ENCODE data around the gene NDUFB6. TPM values are rescaled to one million over a fixed set of nuclear protein-coding genes. Genes with fewer than 3 reads are reported as not detected.
"Not testable (repeated sequence)": the region's sequence is repeated elsewhere in the genome, so short reads cannot be mapped to it uniquely, and the experiment has no call there.

The NDUFB6 gene
- total and polyA plus RNA-seq, 2 donors from 2014 or later = 47.6 to 132 TPM

- no peak for FAIRE-seq
- H3K27ac ChIP-seq (ENCODE audit: low read depth in 2 of 2, low read length in 2 of 2) = no peak overlapping the region
Observed at GRCh38 chr9:32603914-32604852, 31.2 kb upstream of the NDUFB6 start.

DNA sequence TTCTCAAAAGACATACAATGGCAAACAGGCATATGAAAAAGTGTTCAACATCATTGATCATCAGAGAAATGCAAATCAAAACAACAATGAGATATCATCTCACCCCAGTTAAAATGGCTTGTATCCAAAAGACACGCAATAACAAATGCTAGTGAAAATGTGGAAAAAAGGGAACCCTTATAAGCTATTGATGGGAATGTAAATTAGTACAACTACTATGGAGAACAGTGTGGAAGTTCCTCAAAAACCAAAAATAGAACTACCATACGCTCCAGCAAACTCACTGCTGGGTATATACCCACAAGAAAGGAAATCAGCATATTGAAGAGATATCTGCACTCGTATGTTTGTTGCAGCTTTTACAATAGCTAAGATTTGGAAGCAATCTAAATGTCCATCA lies 26.1 kb upstream of the NDUFB6 start:
- H3K27ac ChIP-seq (ENCODE audit: low read depth in 2 of 2, low read length in 2 of 2); H3K36me3 ChIP-seq (ENCODE audit: control insufficient read depth in 2 of 3, insufficient read depth in 3 of 3, low read length in 3 of 3); DNase-seq; H3K27me3 ChIP-seq (ENCODE audit: control insufficient read depth, insufficient read depth, low read length); H3K4me1 ChIP-seq (ENCODE audit: control insufficient read depth in 2 of 3, insufficient read depth in 2 of 3, low read depth in 1 of 3, low read length in 3 of 3); H3K9ac ChIP-seq (ENCODE audit: low read length in 3 of 3); H3K9me3 ChIP-seq (ENCODE audit: control insufficient read depth in 2 of 3, insufficient read depth in 1 of 3, low read length in 3 of 3); H3K4me3 ChIP-seq (ENCODE audit: low read length in 3 of 3); FAIRE-seq; intact Hi-C loops (cut with DNase I): not testable (repeated sequence)

More at GRCh38 chr9:32603914-32604852, 31.2 kb upstream of the NDUFB6 start:
- H3K36me3 ChIP-seq (ENCODE audit: control insufficient read depth in 2 of 3, insufficient read depth in 3 of 3, low read length in 3 of 3) = no peaks in the 10 kb centered on the region
- H3K4me1 ChIP-seq (ENCODE audit: control insufficient read depth in 2 of 3, insufficient read depth in 2 of 3, low read depth in 1 of 3, low read length in 3 of 3) = no peaks in the 10 kb centered on the region
- H3K9me3 ChIP-seq (ENCODE audit: control insufficient read depth in 2 of 3, insufficient read depth in 1 of 3, low read length in 3 of 3) = peaks cover 0 to 7% (median 0%) of the 10 kb centered on the region in 3 donors
- TF ChIP-seq CTCF (IDR thresholded peaks at IDR 0.05; ENCODE audit: borderline replicate concordance, extremely low read depth, insufficient read depth) = no peak
- intact Hi-C loops (cut with DNase I) = no loop called here
- no peak for DNase-seq
- H3K9ac ChIP-seq (ENCODE audit: low read length in 3 of 3) = no peak overlapping the region
- no peak overlapping the region for H3K4me3 ChIP-seq (ENCODE audit: low read length in 3 of 3)
- H3K27me3 ChIP-seq (ENCODE audit: control insufficient read depth, insufficient read depth, low read length) = no peaks in the 10 kb centered on the region

DNA sequence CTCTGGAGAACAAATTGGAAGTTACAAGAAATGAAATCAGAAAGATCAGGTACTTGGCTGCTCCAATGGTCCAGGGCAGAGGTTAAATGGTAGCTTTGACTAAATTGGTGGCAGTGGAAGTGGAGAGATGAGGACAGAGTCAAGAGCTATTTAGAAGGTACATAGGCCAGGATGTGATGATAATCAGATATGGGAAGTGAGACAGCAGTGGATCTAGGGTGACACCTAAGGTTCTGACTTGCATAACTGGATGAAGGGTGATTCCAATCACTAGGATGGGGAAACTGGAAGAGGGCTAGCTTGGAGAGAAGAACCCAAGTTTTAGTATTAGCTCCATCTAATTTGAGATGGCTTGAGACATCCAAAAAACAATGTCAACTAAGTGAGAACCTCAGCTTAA lies 24.0 kb upstream of the NDUFB6 start:
- intact Hi-C loops (cut with DNase I) = no loop called here
- no peak overlapping the region for H3K27ac ChIP-seq (ENCODE audit: low read depth in 2 of 2, low read length in 2 of 2)
- no peak overlapping the region for H3K9ac ChIP-seq (ENCODE audit: low read length in 3 of 3)
- DNase-seq = no peak
- peaks cover 0 to 2% (median 0%) of the 10 kb centered on the region in 3 donors for H3K9me3 ChIP-seq (ENCODE audit: control insufficient read depth in 2 of 3, insufficient read depth in 1 of 3, low read length in 3 of 3)
- no peak for FAIRE-seq
- H3K36me3 ChIP-seq (ENCODE audit: control insufficient read depth in 2 of 3, insufficient read depth in 3 of 3, low read length in 3 of 3) = no peaks in the 10 kb centered on the region
- H3K4me3 ChIP-seq (ENCODE audit: low read length in 3 of 3) = no peak overlapping the region
- no peaks in the 10 kb centered on the region for H3K27me3 ChIP-seq (ENCODE audit: control insufficient read depth, insufficient read depth, low read length)
- TF ChIP-seq CTCF (IDR thresholded peaks at IDR 0.05; ENCODE audit: borderline replicate concordance, extremely low read depth, insufficient read depth) = no peak
- no peaks in the 10 kb centered on the region for H3K4me1 ChIP-seq (ENCODE audit: control insufficient read depth in 2 of 3, insufficient read depth in 2 of 3, low read depth in 1 of 3, low read length in 3 of 3)

- H3K36me3 ChIP-seq (ENCODE audit: control insufficient read depth in 2 of 3, insufficient read depth in 3 of 3, low read length in 3 of 3) = no peaks in the 10 kb centered on the region
- TF ChIP-seq CTCF (IDR thresholded peaks at IDR 0.05; ENCODE audit: borderline replicate concordance, extremely low read depth, insufficient read depth) = no peak
- DNase-seq (no peak), FAIRE-seq (no peak)
- H3K4me1 ChIP-seq (ENCODE audit: control insufficient read depth in 2 of 3, insufficient read depth in 2 of 3, low read depth in 1 of 3, low read length in 3 of 3) = no peaks in the 10 kb centered on the region
- no peaks in the 10 kb centered on the region for H3K27me3 ChIP-seq (ENCODE audit: control insufficient read depth, insufficient read depth, low read length)
- peaks cover 0 to 2% (median 0%) of the 10 kb centered on the region in 3 donors for H3K9me3 ChIP-seq (ENCODE audit: control insufficient read depth in 2 of 3, insufficient read depth in 1 of 3, low read length in 3 of 3)
- H3K27ac ChIP-seq (ENCODE audit: low read depth in 2 of 2, low read length in 2 of 2) = no peak overlapping the region
- H3K4me3 ChIP-seq (ENCODE audit: low read length in 3 of 3) = no peak overlapping the region
- no peak overlapping the region for H3K9ac ChIP-seq (ENCODE audit: low read length in 3 of 3)
- intact Hi-C loops (cut with DNase I) = no loop called here
Observed at GRCh38 chr9:32596096-32596865, 23.3 kb upstream of the NDUFB6 start.
